Mucosa of descending colon (tissue), 3 donors: ENCODE measurements around the gene SH3BP2. TPM values are rescaled to one million over a fixed set of nuclear protein-coding genes. Genes with fewer than 3 reads are reported as not detected.

Experiments used
- ATAC-seq: fragments of 200-7000 bp; cut with Tn5 transposase; one replicate; pipeline ENCODE4 v1.9.1; 2020; ENCODE audit warnings: mild to moderate bottlenecking, moderate library complexity
- DNase-seq, 3 donors: peaks; one replicate each; pipeline ENCODE4 v3.0.0-alpha.2; 2020
- H3K36me3 ChIP-seq: fragments of 200-600 bp; one replicate; pipeline ENCODE4 v1.8.0; 2021; ENCODE audit warnings: low read depth, mild to moderate bottlenecking
- H3K4me1 ChIP-seq: fragments of 200-600 bp; one replicate; pipeline ENCODE4 v1.8.0; 2021; ENCODE audit warnings: low read depth, mild to moderate bottlenecking
- H3K4me3 ChIP-seq: fragments of 200-600 bp; one replicate; pipeline ENCODE4 v1.8.0; 2021; ENCODE audit warnings: mild to moderate bottlenecking
- H3K9me3 ChIP-seq: fragments of 200-600 bp; one replicate; pipeline ENCODE4 v1.8.0; 2021; ENCODE audit warnings: mild to moderate bottlenecking
- intact Hi-C, 2 donors: fragments of 100-400 bp; cut with DNase I in 1 of 2; cut with micrococcal nuclease in 1 of 2; formaldehyde crosslinking; loops; one replicate each; pipeline versions ENCODE4 v1.11.0 to v1.11.1; 2022; cut with DNase I, micrococcal nuclease
- total RNA-seq, 3 donors: library from RNA; stranded (reverse); fragmentation: NEBNext Ultra II Directional in 2 of 3; extraction: Animal tissue kit (Norgen Biotek cat#: 25700) in 2 of 3; gene quantifications; one replicate each; pipeline versions ENCODE4 v1.2.1 to v1.2.4, GENCODE V29; 2021 to 2023
- TF ChIP-seq, protein P1 (sequence below): fragments of 200-600 bp; IDR thresholded peaks from one replicate; pipeline ENCODE4 v1.8.0; 2022; ENCODE audit warnings: antibody characterized with exemption, mild to moderate bottlenecking
- donor health status: DM: no; HTN: no; CAD: no; lungs with moderate emphysema.
- donor health status: DM: no; HTN: no; CAD: no.
- donor health status: DM: no; HTN: yes; CAD: no.

SH3BP2 gene
- total RNA-seq, 3 donors from 2014 or later, result 48.1 to 75.3 (median 73.0) TPM

GRCh38 chr4:2790583-2791517 lies 2.0 kb upstream of the SH3BP2 start:
- Histone ChIP-seq H3K4me1 (peaks cover 41% of the 10 kb centered on the region), H3K36me3 (no peaks in the 10 kb centered on the region), H3K9me3 (no peaks in the 10 kb centered on the region), H3K4me3 (no peak overlapping the region)
- no peak for ATAC-seq
- intact Hi-C loops, result no loop called here
- DNase-seq, result peak in 1 of 3 donors; percentile 23
- TF ChIP-seq, protein P1, sequence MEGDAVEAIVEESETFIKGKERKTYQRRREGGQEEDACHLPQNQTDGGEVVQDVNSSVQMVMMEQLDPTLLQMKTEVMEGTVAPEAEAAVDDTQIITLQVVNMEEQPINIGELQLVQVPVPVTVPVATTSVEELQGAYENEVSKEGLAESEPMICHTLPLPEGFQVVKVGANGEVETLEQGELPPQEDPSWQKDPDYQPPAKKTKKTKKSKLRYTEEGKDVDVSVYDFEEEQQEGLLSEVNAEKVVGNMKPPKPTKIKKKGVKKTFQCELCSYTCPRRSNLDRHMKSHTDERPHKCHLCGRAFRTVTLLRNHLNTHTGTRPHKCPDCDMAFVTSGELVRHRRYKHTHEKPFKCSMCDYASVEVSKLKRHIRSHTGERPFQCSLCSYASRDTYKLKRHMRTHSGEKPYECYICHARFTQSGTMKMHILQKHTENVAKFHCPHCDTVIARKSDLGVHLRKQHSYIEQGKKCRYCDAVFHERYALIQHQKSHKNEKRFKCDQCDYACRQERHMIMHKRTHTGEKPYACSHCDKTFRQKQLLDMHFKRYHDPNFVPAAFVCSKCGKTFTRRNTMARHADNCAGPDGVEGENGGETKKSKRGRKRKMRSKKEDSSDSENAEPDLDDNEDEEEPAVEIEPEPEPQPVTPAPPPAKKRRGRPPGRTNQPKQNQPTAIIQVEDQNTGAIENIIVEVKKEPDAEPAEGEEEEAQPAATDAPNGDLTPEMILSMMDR, result no peak

DNA sequence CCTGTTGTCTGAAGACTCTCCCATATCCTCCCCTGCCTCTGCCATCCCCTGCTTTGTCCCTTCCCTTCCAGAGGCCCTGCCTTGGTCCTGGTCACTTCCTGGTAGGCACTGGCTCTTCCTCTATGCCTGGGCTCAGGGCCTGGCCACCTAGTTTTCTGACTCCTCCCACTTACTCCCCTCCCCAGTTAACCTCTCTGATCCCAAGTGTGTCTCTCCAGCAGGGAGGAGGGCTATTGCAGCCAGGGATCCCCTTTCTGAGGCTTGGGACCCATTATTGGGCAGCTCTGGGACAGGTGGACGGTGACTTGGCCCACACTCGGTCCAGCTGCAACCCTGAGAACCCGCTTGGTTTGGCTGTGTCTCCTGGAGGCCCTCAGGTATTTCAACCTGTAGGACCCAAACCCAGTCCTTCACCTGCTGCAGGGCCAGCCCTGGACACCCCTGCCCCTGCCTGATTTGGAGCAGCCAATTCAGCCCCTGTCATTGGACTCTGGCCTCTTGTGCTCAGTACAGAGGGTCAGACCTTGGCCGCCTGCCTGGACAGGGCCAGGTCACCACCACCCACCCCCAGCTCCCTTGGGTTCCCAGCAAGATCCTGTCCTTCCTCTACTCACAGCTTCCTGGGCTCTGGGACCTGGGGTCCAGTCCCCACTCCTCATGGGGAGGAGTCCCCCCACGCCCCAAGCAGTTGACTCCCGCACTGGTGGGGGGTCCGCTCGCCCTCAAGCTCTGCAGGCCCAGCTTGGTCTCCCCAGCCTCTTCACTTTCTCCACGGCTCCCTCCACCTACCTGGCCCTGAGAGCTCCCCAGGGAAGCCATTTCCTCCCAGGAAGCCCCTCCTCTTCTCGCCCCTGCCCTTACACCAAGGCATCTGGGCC lies 1.1 kb upstream of the SH3BP2 start:
- no peaks in the 10 kb centered on the region for H3K9me3 ChIP-seq
- peak; percentile 7 for ATAC-seq
- peaks cover 45% of the 10 kb centered on the region for H3K4me1 ChIP-seq
- TF ChIP-seq, protein P1, result no peak
- DNase-seq, result peak; percentile 31 to 57 (median 49)
- H3K4me3 ChIP-seq, result no peak overlapping the region
- H3K36me3 ChIP-seq, result no peaks in the 10 kb centered on the region
- intact Hi-C loops, result no loop called here

DNA sequence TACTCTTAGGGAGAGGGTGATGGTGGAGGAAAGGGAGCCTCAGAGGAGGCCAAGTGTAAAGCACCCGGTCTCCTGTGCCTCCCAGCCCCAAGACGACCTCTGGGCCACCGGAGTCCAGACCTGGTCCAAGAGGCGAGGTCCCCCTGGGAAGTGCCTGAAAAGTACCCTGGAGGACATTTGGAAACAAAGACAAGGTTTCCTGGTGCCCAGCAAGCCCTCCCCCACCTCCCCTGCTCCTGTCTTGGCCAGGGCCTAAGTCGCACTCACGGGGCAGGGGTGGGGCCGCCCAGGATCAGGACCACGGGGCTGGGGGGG lies 532 bp upstream of the SH3BP2 start:
- H3K4me1 ChIP-seq, result peaks cover 51% of the 10 kb centered on the region
- no peaks in the 10 kb centered on the region for H3K36me3 ChIP-seq
- DNase-seq, result no peak
- intact Hi-C loops, result no loop called here
- TF ChIP-seq, protein P1, result no peak
- no peak for ATAC-seq
- H3K9me3 ChIP-seq, result no peaks in the 10 kb centered on the region
- H3K4me3 ChIP-seq, result no peak overlapping the region

DNA sequence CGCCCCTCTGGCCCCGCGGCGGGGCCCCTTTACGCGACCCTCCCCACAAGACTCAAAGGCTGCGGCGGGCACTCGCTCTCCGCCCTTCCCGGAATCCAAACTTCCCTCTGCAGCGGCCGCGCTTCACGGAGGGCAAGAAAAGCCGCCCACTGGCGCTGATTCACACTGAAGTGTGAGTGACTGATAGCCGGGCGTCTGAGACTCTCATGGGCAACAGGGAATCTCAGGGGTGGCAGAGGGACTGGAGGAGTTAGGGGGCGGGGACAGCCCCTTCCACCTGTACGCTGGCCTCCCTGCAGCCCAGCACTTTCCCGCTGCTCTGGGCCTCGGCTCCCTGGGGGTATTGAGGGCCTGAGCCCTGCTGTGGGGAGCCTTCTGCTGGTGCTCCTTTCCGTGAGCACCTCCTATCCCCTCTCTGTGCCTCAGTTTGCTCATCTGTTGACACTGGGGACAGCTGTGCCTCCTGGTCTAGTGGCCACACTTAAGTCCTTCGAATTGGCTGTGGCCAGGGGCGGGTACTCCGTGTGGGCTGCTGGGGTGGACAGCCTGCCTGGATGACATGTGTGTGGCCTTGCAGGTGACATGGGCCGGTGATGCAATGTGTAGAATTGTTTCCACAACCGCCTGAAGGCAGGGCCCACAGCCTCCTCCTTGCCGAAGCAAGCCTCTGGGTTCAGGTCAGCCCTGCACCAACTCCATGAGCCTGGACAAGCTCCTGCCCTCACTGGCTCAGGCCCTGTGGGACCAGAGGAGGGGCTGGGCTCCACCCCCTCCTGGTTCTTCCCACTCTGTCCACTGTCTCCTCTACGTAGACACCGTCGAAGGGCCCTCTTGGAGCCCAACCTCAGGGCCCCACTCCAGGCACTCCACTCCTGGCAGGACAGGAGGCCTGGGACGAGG lies 951 bp downstream of the SH3BP2 start:
- DNase-seq (peak; percentile 59 to 78 (median 71)), ATAC-seq (peak; percentile 22)
- intact Hi-C loops, result no loop called here
- TF ChIP-seq, protein P1, result no peak
- H3K4me1 ChIP-seq, result peaks cover 52% of the 10 kb centered on the region
- no peaks in the 10 kb centered on the region for H3K36me3 ChIP-seq
- no peaks in the 10 kb centered on the region for H3K9me3 ChIP-seq
- peak overlapping the region; percentile 34 for H3K4me3 ChIP-seq
